Measurements from ENCODE around the gene ADCY2.

ADCY2 gene

GRCh38 chr5:7877851-7878250 lies 481.9 kb downstream of the ADCY2 start:
- DNase-seq = no peak

DNA sequence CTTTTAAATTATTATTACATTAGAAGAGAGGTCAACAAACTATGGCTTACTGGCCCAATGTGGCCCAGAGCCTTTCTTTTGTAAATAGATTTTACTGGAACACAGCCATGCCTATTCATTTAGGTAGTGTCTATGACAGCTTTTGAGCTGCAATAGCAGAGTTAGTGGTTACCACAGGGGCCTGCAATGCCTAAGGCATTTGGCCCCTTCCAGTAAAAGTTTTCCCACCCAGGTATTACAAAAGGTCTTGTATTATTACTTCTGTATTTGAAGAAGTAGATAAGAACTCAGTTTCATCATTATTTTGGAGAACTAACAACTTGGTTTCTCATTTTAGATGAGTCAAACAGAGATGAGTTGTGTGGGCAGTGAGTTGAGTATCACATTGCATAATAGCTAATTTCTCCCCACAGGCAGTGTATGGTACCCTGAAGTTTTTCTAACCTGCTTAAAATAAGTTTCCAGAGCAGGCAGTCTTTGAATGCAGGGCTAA lies 482.5 kb downstream of the ADCY2 start:
- no peak for DNase-seq
